HG02852 (cell line): ENCODE data around the gene TGM2.

Experiments
- ATAC-seq: cut with Tn5 transposase; IDR thresholded peaks from one replicate; pipeline ENCODE4 v1.9.1; 2021; ENCODE audit warnings: mild to moderate bottlenecking, moderate library complexity; ENCODE audit not compliant: unreplicated experiment

TGM2 gene

DNA sequence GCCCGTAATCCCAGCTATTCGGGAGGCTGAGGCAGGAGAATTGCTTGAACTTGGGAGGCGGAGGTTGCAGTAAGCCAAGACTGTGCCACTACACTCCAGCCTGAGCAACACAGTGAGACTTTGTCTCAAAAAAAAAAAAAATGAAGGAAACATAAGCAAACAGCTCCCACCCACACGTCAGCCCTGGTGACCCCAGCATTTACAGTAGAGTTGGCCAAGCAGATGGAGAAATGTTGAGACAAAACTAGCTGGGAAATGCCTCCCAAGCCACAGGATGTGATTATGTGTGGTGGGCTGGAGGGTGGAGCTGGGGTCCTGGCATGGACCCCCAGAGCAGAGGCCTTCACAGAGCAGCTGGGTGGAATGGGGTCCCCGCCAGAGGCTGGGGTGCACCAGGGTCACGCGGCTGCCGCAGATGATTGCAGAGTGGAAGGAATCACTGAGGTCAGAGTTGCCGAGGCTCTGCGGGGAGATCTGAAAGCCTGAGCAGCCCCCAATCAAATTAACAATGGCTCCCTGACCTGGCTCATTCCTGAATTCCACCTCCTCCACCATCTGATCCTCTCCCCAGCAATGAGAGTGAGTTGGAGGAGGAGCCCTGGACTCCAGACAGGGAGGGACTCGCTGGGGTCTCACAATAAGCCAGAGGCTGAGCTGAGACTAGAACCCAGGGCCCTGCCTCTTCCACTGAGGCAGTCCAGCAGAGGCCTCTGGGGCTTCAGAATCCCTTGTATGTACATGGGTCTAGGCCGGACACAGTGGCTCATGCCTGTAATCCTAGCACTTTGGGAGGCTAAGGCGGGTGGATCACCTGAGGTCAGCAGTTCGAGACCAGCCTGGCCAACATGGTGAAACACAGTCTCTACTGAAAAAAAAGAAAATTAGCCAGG is 34.7 kb upstream of the TGM2 start:
- no peak for ATAC-seq

- no peak for ATAC-seq
Measured at GRCh38 chr20:38198238-38198861, 33.3 kb upstream of the TGM2 start.

DNA sequence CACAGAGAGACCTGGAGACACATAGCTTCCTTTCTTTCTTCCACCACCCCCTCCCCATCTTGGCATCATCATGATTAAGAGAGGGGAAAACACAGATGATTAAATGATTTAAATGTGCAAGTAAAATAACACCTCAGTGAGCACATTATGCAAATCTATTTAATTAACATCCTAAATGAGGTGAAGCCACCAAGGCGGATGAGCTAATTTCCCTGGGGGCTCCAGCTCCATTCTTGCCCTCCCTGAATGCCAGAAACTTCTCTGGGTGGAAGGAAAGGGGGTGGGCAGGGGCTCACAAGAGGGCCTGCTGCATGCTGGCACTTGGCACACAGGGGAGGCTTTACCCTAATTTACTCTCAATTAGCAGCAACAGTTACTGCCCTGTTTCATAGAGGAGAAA is 32.5 kb upstream of the TGM2 start:
- ATAC-seq, result no peak

DNA sequence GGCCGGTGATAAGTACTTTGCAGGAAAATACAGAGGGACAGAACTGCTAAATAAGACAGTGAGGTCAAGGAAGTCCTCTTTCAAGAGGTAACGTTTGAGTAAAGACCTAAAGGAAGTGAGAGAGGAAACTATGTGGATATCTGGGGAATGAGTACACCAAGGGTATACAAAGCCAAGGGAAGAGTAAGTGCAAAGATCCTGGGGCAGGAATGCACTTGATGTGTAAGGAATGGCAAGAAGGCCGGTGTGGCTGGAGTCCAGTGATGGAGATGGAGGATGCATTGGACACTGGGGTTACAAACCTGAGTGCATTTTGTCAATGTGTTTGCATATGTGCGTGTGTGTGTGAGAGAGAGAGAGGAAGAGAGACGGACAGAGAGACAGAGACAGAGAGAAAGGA is 32.1 kb upstream of the TGM2 start:
- ATAC-seq, result no peak

GRCh38 chr20:38196592-38196991 is 31.5 kb upstream of the TGM2 start:
- no peak for ATAC-seq

GRCh38 chr20:38196076-38196475 is 31.0 kb upstream of the TGM2 start:
- ATAC-seq, result no peak

GRCh38 chr20:38195521-38195920 is 30.5 kb upstream of the TGM2 start:
- ATAC-seq, result no peak

GRCh38 chr20:38194971-38195504 is 30.0 kb upstream of the TGM2 start:
- no peak for ATAC-seq

GRCh38 chr20:38193586-38194105 is 28.6 kb upstream of the TGM2 start:
- ATAC-seq, result no peak

GRCh38 chr20:38192323-38192885 is 27.3 kb upstream of the TGM2 start:
- ATAC-seq, result no peak

GRCh38 chr20:38191654-38192053 is 26.6 kb upstream of the TGM2 start:
- ATAC-seq, result no peak

- no peak for ATAC-seq
Measured at GRCh38 chr20:38190936-38191371, 25.9 kb upstream of the TGM2 start.

GRCh38 chr20:38190166-38190565 is 25.1 kb upstream of the TGM2 start:
- ATAC-seq, result no peak

GRCh38 chr20:38187517-38187916 is 22.4 kb upstream of the TGM2 start:
- no peak for ATAC-seq

GRCh38 chr20:38186788-38187221 is 21.7 kb upstream of the TGM2 start:
- ATAC-seq, result no peak

GRCh38 chr20:38184101-38184500 is 19.0 kb upstream of the TGM2 start:
- ATAC-seq, result no peak

GRCh38 chr20:38181971-38182370 is 16.9 kb upstream of the TGM2 start:
- no peak for ATAC-seq

DNA sequence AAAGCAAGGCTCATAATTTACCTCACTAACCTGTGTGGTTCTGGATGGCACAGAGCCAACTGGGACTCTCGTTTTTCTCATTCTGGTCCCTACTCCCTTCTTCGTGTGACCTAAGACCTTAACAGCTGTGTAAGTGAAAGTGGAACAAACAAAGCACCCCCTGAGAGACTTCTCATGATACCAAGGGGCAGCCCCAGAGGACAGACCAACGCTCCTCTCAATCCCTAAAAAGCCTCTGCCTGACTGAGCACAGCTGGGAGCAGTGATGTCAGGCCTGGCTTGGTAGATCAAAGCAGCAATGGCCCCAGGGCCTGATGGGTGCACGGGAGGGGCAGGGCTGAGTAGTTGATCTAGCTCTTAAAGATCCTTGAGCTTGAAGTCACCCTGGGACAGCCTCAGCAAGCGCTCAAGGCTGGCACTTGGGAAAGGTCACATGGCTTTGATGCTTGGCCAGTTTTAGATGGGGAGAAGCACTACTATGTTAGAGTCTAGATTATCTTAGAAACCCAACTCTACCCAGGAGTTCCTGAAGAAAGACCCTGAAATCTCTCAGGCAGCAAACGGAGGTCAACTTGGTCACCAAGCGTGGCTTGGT is 16.2 kb upstream of the TGM2 start:
- peak; percentile 80 for ATAC-seq

- no peak for ATAC-seq
Measured at GRCh38 chr20:38180781-38181180, 15.7 kb upstream of the TGM2 start.

GRCh38 chr20:38179846-38180245 is 14.8 kb upstream of the TGM2 start:
- ATAC-seq, result no peak

- no peak for ATAC-seq
Measured at GRCh38 chr20:38178581-38178980, 13.5 kb upstream of the TGM2 start.
